IMR-90 (cell line): Measurements from ENCODE around the gene DRC7.

ENCODE experiments used
- FOS ChIP-seq: fragments of 150-350 bp; IDR thresholded peaks from 2 replicates; pipeline ENCODE4 v1.6.1; 2016; ENCODE audit warnings: low read depth, low read length
- USF2 ChIP-seq: fragments of 150-350 bp; IDR thresholded peaks from 2 replicates; pipeline ENCODE4 v1.6.1; 2017; ENCODE audit warnings: mild to moderate bottlenecking, antibody characterized with exemption, low read length, low read depth

- no peak for TF ChIP-seq FOS
- TF ChIP-seq USF2, result no peak
These were observed 10.6 kb downstream of the DRC7 start for GRCh38 chr16:57704905-57705852.
